ENCODE measurements around the gene UBE2D4.
"Not testable (repeated sequence)": the region's sequence is repeated elsewhere in the genome, so short reads cannot be mapped to it uniquely, and the experiment has no call there.

UBE2D4 gene

DNA sequence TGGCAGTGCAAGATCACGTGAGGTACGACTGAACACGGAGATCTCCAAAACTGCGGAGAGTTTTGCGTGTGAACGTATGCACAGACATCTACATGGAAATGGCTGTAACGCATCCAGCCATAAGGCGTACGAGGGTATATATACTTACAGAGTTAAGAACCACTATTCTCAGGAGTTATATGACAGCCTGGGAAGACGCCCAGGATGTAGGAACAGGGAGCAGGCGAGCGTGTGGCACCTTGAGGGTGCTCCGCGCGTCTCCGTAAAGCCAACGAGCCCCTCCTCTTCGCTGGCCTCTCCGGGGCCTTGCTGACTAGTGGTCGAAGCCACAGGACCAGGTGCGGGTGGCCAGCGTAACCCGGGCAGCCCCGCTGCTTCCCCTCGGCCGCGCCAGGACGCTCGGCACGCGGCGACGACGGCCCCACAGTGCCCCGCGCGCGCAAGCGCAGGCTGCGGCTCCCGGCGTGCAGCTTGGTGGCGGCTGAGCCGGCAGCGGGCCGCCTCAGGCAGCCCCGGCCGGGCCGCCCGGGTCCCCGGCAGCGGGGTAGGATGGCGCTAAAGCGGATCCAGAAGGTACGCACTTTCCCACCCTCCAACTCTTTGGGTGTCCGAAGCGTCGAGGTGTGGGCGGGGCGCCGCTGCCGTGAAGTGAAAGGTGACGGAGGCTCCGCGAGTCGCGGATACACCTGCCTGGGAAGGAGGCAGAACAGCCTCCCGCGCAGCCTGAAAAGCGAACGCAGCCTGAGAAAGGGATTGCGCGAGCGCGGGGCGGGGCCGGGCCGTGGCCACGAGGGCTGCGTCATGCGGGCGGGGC, at the start of gene UBE2D4:
TSS of gene UBE2D4 (plus strand) at position 453 of the 814 bp plus-strand sequence. CDS start at position 550, 97 bp downstream.
- no peak for FAIRE-seq

DNA sequence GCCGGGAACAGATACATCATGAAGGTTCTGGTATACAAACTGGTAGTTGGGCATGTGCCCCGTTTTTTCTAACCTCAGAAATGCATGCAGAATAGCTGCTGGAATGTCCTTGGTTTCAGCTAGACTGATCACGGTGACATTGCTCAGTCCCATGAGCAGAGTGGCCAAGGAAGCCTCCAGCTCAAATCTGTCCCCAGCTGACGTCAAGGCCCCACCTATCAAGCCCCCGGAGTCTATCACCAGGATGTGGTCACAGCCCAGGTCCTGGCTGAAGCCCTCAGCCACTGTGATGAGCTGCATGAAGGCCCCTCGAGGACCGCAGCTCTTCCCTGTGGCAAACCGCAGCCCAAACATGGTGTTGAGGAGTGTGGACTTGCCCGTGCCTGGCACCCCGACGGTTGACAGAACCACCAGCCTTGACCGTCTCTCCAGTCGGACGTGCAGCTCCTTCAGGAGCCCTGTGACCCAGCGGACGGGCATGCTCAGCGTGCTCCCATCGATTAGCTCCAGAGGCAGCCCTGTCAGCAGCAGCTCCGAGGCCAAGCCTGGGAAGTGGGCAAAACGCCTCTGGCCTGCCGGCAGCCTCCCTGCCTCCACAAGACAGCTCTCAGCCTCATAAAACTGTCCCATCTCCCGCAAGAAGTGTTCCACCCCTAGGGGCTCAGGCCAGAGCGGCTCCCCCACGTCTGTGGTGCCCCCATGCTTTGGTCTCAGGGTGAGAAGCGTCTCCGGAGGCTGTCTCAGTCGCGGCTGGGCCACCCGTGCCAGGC, 49.1 kb upstream of the UBE2D4 start:
- no peak for FAIRE-seq

DNA sequence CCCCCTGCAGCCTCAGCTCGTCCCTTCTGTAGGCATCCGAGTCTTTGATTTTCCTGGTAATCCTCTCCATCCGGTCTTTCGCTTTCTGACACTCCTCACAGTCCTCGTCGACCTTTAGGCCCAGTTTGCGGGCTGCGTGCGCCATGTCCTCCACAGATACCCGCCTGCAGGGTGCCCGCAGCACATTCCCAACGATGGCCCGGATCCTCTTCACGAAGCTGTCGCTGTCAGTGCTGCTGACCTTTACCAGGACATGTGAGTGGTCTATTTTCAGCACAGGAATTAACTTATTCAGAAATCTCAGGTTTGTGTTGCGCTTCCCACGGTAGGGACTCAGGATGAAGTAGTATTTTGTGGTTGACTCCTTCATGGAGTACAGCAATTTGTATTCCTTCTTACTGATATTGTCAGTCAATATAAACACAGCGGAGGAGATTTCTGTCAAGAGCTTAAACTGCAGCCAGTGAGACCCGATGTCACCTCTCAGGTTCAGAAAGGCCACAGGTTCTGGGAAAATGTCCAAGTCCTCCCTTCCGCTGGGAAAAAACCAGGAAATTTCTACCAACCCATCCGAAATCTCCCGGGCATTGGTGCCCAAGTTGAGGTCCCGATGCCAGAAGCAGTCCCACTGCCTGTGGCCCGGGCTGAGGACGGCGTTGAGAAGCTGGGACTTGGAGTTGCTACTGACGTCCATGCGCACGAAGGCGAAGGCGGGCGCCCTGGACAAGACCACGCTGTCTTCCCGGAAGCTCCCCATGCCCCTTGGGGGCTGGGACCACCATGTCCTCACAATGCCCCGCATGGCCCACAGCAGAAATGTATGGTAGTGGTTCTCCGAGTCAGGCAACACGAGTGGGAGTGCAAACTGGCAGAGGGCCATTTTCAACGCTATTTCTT, 48.0 kb upstream of the UBE2D4 start:
- FAIRE-seq, result no peak

DNA sequence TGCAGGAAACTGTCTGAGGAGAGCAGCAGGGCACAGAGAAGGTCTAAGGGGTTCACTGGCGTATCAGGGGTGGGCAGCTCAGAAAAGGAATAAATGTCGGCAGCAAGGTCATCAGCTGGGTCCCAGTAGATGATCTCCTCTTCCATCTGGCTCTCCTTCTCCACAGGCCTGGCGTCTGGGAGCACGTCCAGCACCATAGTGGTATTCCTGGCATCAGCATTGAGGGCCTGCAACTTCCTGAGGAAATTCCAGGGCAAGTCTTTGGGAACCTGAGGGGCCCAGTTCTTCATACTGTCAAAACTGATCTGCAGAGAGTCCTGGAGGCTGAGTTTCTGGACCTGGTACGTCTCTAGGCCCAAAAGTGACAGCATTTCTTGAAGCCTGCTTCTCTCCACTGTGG, 47.4 kb upstream of the UBE2D4 start:
- FAIRE-seq, result no peak

DNA sequence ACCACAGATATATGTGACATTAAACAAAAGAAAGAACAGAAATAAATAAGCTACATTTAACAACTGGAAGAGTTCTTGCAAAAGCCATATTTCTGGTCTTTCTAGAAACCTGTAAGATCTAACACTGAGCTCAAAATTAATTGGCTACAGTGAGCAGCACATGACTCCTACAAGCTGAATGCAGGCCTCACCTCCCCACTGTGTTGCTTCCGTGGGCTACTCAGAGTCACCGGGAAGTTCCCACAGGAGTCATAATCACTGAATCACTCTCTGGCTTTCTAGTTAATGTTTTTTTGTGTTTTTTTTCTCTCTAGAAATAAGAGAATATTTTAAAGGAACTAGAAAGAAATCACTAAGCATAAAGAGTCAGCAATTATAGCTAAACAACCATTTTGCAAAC, 46.8 kb upstream of the UBE2D4 start:
- no peak for FAIRE-seq

DNA sequence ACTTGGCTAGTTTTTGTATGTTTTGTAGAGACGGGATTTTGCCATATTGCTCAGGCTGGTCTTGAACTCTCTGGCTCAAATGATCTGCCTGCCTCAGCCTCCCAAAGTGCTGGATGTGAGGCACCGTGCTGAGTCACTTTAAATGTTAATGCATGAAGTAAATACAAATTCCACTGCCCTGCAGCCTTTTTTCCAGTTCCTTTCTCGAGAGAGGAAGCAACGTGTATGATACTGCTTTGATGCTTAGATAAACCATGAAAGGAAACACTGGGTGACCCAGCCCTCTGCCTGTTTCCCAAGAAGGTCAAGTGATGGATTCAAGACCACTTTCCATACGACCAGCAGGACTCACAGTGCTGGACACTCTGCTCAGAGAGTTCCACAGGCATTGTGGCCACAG, 45.6 kb upstream of the UBE2D4 start:
- no peak for FAIRE-seq

DNA sequence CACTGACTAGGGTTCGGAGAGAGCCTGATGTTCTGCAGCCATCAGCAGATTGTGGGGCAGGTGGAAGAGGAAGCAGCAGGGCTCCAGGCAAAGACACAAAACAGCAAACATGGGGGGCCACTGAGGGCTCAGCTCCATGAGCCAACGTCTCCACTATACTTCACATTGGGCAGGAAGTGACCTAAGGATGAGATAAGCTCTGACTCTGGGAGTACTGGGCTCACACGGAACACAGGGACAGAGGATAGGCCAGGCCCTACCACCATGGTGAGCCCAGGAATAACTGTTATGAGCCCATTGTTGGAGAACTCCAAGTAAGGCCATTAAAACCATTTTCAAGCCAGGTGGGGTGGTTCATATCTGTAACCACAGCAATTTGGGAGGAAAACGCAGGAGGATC, 42.0 kb upstream of the UBE2D4 start:
- FAIRE-seq, result no peak

DNA sequence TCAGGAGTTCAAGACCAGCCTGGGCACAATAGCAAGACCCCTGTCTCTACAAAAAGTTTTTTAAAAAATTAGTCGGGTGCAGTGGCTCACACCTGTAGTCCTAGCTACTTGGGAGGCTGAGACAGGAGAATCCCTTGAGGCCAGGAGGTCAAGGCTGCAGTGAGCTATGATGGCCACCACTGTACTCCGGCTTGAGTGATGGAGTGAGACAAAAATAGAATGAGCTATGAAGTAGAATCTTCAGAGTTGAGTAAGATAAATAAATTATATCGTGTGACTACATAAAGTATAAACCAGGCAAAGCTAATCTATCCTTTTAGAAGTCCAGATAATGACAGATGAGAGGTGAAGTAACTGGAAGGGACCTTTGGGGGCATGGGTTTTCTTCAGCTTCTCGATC, 41.6 kb upstream of the UBE2D4 start:
- no peak for FAIRE-seq

DNA sequence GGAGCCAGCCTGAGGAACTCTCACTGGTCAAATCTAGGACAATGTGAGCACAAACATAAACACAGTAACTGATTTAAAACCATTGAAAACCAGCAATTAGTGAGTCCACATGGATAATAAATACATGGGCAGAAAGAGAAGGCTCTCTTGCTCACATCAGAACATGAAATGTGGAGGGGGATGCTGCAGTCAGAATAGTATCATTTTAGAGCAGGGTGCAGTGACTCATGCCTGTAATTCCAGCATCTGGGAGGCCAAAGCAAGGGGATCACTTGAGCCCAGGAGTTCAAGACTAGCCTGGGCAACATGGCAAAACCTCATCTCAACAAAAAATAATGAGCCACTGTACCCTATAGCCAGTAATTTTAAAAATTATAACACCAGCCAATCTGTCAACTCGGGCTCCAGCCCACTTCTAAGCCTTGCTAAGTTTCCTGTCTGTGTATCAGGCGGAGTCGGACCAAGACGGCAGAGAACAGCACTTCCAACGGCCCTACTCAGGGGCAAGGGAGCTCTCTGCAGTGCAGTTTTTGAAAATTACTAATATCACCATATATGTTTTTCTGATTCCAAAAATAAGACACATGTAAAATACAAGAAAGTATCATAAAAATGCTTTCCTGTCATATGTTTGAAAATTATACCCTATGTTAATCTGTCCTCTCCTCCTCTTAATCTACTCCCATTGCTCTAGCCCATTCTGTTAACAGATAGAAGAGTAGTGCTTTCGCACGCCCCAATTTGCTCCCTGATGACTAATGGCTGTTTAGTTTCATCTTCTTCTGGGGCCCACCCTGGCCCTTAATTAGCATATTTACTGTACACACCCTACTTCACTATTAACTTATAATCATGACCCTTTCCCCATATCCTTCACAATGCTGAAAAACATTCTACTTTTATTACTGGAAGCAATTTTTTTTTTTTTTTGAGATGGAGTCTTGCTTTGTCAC, 37.0 kb upstream of the UBE2D4 start:
- no peak for FAIRE-seq

DNA sequence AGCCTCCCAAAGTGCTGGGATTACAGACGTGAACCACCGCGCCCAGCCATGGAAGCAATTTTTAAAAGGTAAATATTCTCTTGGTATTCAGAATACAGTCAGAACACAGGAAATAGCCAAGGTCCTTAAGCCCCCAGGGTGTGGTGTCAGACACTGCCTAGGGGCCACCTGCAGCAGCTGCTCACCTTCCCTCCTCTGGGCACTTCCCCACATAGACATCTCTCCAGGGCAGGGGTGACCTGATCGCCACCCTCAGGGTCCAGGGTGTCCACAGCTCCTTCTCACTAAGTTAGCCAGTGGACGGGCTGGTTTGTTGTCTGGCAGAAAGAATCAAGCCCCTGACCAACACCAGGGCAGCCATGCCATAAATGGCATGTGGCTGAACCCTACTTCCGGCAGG, 35.8 kb upstream of the UBE2D4 start:
- FAIRE-seq, result no peak

DNA sequence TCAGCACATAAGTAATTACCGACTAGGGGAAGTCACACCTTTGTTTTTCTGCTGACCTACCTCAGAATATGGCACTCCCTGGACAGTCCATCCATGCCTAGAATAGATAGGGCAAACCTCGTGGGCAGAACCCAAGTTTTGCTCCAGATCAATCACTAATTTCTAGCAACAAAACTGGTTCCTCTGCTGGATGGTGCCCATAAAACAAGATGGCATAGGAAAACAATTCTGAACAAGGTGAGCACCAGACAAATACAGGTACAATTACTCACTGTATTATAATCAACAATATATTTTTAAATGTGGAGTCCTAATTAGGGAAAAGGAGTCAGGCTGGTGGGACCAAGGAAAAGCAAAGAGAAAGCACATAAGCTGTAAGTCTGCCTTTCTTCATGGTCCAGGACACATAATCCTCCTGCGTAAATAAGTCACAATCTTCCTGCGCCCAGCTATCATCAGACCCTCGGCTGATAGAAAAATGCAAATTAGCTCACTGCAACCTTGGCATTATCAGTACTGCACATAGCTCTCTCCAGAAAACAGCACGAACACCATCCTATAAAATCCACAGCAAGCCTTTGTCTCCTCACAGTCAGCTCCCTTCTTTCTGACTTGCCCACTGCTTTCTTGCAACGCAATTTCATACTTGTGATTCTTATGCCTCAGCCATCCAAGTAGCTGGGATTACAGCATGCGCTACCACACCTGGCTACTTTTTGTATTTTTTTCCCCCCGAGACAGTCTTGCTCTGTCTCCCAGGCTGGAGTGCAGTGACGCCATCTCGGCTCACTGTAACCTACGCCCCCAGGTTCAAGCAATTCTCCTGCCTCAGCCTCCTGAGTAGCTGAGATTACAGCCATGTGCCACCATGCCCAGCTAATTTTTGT, 34.9 kb upstream of the UBE2D4 start:
- FAIRE-seq, result no peak

DNA sequence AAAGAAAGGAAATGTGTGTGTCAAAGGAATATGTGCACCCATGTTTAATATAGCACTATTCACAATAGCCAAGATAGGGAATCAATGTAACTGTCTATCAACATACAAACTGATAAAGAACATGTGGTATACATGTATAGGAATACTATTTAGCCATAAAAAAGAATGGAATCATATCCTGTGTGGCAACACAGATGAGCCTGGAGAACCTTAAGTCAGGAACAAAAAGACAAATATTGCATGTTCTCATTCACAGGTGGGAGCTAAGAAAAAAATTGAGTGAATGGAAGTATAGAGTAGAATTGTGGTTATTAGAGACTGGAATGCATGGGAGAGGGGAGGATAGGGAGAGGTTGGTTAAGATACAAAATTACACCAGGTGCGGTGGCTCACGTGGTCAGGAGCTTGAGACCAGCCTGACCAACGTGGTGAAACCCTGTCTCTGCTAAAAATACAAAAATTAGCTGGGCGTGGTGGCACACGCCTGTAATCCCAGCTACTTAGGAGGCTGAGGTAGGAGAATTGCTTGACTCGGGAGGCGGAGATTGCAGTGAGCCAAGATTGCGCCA, 30.3 kb upstream of the UBE2D4 start:
- no peak for FAIRE-seq

DNA sequence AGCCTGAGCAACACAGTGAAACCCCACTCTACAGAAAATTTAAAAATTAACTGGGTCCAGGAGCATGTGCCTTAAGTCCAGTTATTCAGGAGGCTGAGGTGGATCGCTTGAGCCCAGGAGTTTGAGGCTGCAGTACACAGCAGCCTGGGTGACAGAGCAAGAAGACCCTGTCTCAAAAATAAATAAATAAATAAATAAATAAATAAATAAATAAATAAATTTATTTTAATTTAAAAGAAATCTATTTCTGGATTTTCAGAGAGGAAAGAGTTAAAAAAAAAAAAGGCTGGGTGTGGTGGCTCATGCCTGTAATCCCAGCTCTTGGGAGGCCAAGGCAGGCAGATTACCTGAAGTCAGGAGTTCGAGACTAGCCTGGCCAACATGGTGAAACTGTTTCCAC, 27.7 kb upstream of the UBE2D4 start:
- not testable (repeated sequence) for FAIRE-seq

DNA sequence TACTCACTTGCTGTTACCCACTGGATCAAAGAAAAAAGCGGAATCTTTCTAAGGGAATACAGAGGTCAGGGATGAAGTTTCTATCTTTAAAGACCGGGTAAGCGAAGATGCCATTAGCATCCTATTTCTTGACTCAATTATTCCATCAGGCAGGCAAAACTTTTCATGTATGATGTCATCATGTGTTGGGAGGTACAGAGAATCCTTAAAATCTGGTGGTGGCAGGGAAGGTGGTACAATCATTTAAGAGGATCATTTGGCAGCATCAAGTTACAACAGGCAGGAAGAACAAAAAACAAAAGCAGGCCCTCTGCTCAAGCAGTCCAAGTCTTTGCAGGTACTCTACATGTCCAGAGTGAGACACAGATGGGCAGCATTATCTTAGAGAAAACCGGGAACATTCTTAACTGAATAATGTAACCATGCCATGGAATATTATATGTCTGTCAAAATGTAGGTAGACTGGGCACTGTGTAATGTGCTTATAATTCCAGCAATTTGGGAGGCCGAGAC, 23.6 kb upstream of the UBE2D4 start:
- no peak for FAIRE-seq

DNA sequence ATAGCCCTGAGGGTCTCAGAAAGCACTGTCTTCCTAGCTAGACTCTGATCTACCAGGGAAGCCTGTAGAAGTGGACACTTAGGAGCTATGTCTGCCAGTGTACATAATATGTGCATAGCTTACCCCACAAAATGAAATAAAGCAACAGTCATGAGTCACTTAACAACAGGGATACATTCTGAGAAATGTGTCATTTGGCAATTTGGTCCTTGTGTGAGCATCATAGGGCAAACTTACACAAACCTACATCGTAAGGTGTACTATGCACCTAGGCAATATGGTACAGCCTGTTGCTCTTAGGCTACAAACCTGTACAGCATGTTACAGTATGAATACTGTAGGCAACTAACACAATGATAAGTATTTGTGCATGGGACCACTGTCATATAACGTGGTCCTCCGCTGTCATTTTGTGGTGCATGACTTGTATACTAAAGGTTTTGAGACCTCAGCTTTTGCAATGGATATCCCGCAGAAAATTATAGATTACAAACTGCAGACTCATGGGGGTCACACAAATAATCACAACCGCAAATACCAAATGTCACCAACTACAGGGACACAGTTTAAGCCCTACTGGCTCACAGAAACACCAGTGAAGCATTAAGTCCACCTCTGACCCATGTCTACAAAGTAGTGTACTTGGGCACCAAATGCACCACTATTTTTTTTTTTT, 21.6 kb upstream of the UBE2D4 start:
- no peak for FAIRE-seq

DNA sequence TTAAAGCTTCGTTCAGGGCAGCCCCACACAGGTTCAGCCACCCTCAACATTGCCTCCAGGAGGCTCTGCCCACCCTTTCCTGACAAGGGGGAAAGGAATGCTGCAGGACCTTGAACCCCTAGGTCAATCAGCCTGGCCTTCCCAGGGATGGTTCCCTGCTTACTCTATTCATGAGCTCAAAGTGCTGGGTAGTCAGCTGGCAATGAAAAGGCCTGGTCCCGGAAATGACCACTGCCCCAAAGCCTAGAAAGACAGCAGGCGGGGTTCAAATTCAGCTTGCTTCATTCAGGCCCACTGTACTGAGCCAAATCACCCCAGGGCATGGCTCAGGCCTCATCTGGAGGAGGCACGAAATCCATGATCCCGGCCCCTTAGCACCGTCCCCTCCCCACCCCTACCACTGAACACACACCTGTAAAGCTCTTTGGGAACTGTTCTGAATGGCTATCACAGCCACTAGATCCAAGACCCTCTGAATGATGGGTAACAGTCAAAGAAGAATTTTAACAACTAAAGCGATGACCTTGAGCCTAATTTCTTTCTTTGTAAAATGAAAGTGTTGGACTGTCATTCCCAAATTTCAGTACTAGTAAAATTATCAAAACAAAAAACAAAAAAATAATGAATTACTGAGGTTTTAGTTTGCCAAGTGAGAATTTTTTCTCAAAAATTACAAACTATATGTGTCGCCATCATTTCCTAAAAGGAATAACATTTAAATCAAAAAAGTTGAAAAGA, 20.9 kb upstream of the UBE2D4 start:
- FAIRE-seq, result no peak

DNA sequence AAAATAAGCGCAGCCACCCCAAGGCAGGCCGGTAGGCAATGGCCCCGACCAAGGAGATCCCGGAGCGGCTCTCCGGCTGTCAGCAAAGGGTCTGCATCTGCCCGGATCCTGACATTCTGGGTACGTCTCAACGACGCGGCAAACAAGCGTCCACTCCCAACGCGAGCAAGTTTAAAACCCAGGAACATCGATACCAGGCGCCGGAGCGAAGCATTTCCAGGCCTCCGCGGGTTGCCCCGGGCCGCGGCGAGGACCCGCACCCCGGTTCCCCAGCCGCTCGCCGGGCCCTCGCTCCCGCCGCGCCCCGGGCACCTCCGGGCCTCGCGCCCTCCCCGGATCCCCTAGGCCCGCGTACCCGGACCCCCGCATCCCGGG, 20.3 kb upstream of the UBE2D4 start:
- FAIRE-seq, result no peak

DNA sequence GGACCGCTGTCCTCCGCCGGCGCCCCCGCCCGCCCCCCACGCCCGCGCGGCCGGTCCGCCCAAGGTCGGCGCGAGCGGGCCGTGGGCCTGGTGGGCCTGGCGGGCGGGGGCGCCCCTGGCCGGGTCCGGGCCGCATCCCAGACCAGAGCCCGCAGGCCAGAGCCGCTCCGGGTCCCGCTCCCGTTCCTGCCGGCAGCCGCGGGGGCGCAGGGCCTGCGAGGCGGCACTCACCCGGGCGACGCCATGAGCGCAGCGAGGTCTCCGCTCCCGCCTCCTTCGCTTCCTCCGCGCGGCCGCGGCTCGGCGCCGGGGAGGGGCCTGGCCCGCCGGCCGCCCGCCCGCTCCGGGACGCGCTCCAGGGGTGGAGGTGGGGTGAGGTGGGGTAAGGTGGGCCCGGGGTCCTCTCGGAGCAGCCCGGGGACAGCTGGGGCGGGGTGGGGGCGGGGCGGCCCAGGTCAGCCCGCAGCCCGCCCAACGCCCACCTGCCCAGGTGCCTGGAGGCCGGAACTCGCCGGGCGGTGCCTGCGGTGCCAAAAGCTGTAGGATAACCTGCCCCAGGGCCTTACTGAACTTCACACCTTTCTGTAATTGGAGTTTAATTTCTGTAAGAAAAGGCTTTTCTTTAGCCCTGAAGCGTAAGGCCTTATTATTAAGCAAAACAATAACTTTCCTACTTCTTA, 19.8 kb upstream of the UBE2D4 start, which contains the start of gene URGCP:
TSS of gene URGCP (minus strand) at position 266 of the 680 bp plus-strand sequence. CDS start at position 245, 21 bp downstream.
- FAIRE-seq, result no peak
